Forelimb muscle (tissue), 1 donor: Measurements from ENCODE around the gene MAN2A2. TPM values are rescaled to one million over a fixed set of nuclear protein-coding genes. Genes with fewer than 3 reads are reported as not detected.

Source experiments
- DNase-seq: peaks from one replicate; pipeline ENCODE4 v3.0.0-alpha.2; 2013; ENCODE audit warnings: low read depth
- polyA plus RNA-seq: library from polyadenylated mRNA; unstranded; fragments of 120-200 nt; gene quantifications from one replicate; pipeline ENCODE4 v1.2.1, GENCODE V29; 2013; ENCODE audit not compliant: insufficient read length

The MAN2A2 gene
- polyA plus RNA-seq, 1 donor, result 34.7 TPM

DNA sequence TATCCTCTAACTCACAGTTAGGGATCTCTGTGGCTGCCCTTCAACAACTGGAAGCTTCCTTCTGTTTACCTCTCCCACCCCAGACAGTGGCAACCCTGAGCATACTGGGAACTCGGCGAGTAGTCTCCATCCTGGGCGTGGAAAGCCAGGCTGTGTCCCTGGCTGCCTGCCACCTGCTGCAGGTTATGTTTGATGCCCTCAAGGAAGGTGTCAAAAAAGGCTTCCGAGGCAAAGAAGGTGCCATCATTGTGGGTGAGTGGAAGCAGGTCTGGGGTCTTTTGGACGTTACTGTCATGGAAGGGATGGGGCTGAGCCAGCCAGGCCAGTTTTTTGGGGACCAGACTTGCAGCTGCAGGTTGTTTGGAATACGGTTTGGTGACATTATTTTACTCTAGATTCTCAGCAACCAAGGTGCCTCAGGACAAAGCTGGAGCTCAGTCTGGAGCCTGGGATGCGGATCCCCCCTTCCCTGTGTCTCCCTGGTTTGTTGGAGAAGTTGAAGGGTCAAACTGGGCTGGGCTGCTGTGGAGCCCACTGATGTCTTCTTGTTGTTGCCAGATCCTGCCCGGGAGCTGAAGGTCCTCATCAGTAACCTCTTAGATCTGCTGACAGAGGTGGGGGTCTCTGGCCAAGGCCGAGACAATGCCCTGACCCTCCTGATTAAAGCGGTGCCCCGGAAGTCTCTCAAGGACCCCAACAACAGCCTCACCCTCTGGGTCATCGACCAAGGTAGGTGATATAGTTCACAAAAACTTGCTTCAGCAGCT, 39.4 kb downstream of the MAN2A2 start:
- DNase-seq, result no peak

DNA sequence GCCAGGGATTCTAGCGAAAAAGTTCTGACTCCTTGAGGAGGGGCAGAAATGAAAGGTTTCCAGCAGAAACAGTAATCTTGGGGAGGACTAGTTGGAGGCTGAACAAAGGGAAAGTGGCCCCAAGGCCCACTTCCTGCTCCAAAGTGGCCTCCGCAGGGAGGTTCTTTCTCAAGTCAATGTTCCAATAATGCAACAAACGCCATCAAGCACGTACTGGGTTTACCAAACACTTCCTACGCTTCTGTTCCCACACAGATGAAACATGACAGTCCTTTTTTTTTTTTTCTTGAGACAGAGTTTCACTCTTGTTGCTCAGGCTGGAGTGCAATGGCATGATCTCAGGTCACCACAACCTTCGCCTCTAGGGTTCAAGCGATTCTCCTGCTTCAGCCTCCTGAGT, 42.0 kb downstream of the MAN2A2 start:
- no peak for DNase-seq

DNA sequence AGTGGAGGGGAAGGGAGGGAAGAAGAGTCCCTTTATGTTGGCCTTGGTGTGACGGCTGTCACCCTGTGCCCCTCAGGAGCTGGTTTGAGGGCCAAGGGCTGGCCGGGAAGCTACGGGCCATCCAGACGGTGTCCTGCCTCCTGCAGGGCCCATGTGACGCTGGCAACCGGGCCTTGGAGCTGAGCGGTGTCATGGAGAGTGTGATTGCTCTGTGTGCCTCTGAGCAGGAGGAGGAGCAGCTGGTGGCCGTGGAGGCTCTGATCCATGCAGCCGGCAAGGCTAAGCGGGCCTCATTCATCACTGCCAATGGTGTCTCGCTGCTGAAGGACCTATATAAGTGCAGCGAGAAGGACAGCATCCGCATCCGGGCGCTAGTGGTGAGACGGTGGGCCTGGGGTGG, 43.4 kb downstream of the MAN2A2 start:
- DNase-seq, result no peak

DNA sequence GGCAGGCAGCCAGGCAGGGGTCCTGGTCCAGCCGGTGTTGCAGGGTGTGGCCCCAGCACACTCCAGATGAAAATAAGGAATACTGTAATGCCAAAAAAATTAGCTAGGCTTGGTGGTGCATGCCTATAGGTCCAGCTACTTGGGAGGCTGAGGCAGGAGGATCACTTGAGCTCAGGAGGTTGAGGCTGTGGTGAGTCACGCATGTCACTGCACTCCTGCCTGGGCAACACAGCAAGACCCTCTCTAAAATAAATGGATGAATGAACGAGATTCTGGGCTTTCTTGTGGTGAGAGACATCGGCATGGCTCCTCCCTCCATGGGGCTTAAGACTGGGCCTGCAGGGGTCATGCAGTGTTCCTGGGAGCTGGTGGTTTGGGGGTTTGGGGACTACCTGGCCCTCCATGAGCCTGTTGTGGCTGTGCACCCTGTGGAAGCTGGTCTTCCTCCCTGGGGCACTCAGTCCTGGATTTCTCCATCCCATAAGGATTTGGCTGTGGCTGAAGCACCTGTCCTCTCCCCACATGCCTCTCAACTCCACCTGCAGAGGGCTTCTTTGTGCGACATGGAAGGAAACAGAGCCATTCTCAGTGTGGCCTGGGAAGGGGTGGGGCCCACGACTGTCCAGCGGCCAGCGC, 44.0 kb downstream of the MAN2A2 start:
- no peak for DNase-seq

GRCh38 chr15:90947577-90948357, 44.7 kb downstream of the MAN2A2 start:
- no peak for DNase-seq

- no peak for DNase-seq
These were observed 45.4 kb downstream of the MAN2A2 start for GRCh38 chr15:90948506-90948905.

DNA sequence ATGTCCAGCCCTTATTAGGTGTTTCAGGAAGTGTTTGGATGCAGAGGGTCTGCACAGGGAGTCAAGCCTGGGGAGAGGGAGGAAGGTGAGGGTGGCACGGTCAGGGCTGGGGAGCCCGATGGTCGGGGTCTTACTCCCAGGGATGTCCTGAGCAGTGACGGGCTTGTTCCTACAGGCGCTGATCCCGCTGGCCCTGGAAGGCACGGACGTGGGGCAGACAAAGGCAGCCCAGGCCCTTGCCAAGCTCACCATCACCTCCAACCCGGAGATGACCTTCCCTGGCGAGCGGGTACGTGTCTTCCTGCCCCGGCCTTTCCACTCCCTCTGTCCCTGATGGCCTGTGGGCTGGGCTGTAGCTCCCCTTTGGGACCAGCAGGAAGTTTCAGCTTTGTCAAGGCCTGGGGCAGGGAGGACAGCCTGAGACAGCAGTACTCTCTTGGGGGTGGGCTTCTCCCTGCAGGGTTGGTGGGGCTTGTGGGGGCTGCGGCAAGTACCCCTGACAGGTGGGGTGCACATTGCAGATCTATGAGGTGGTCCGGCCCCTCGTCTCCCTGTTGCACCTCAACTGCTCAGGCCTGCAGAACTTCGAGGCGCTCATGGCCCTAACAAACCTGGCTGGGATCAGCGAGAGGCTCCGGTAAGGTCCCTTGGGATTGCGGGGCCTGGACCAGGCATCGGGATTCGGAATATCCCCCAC, 47.0 kb downstream of the MAN2A2 start:
- DNase-seq, result no peak

DNA sequence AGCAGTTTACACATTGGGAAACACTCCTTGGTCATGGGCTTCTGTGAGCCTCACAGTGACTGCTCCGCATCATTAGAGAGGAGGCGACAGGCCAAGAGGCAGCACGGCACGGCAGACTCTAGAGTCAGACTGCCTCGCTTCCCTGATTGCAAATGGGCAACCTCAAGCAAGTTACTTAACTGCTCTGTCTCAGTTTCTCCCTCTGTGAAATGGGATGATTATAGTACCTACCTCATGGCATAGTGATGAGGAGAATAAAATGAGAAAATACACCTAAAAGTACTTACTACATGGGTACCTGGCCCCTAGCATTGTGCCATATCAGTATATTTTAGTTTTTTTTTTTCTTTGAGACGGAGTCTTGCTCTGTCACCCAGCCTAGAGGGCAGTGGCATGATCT, 47.6 kb downstream of the MAN2A2 start:
- no peak for DNase-seq

GRCh38 chr15:90952901-90953677, 50.0 kb downstream of the MAN2A2 start:
- no peak for DNase-seq

DNA sequence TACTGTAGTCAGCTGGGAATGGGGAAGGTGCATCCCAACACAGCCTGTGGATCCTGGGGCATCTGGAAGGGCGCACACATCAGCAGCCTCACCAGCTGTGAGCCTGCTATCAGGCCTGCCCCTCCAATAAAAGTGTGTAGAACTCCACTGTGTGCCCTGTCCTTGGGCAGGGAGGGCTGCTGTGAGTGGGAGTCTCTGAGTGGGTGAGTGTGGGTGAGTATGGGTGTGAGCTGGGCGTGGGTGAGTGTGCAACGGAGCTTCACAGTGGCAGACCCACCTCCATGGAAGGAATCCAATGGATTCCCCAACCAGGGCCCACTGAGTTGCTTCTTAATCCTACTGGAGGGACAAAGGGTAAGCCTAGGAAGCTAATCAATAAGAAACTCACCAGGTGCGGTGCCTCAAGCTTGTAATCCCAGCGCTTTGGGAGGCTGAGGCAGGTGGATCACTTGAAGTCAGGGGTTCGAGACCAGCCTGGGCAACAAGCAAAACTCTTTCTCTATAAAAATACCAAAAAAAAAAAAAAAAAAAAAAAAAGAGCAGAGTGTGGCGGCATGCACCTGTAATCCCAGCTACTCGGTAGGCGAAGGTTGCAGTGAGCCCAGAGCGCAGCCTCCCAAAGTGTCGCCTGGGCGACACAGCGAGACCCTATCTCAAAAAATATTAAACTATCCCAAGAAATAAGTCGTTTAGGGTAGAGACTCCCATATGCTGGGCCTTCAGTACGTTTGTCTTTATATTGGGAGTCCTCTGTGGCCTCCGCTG, 51.0 kb downstream of the MAN2A2 start:
- DNase-seq, result no peak

GRCh38 chr15:90954712-90955623, 51.9 kb downstream of the MAN2A2 start, which contains the start of gene RCCD1:
Gene RCCD1, plus strand, starts transcription at chr15:90954884. Its CDS starts 1,851 bp downstream, at chr15:90956735.
- peak; percentile 92 for DNase-seq

DNA sequence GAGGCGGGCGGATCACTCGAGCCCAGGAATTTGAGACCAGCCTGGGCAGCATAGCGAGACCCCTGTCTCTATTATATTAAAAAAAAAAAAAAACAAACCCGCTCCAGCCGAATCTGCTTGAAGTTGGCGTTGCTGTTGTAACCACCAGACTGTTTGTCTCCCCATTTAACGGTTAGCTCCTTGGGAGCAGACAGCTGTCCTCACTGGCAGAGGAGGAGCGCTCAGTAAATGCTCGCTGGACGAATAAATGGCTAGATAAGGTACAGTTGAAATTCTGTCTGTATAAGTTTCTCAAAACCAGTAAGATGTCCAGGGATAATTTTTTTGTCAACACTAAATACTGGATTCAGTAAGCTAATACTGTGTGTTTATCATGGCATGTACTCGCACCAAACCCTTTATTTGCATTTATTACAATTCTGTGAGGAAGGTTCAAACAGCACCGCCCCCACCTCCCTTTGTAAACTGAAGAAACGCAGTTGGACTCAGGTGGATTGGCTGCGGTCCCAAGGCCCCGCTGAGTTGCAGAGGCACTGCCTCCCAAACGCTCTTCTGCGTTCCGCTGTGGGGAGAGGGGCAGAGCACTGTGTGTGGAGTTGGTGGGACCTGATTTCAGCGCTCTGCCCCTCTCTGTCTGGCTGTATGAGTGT, 52.6 kb downstream of the MAN2A2 start:
- DNase-seq, result no peak

DNA sequence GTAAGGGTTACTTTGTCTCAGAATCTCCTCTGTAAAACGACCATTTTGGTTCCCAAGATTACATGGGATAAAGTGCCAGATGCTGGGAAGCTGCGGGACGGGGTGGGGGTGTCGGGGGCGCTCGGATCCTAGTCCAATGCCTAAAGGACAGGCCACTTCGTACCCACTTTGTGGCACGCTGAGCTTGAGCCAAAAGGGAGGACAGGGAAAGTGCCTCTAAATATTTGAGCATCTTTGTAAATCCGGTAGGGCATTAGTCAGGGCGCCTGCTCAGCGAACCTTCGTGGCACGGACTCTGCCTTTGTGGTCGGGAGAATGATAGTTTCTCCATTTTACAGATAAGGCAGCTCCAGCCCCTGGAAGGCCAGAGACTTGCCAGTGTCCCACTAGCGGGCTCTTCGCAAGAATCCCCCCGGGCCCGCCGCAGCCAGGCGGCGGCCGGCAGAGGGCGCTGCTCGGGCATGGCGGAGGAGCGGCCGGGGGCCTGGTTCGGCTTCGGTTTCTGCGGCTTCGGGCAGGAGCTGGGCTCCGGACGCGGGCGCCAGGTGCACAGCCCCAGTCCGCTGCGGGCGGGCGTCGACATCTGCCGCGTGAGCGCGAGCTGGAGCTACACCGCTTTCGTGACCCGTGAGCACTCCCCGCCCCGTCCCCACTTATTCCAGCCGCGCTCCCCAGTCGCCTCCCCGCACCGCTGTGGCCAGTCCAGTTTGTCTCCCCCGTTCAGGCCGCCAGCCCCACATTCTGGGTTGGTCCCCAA, 53.4 kb downstream of the MAN2A2 start:
- no peak for DNase-seq

GRCh38 chr15:90957031-90957790, 54.1 kb downstream of the MAN2A2 start:
- DNase-seq, result no peak

DNA sequence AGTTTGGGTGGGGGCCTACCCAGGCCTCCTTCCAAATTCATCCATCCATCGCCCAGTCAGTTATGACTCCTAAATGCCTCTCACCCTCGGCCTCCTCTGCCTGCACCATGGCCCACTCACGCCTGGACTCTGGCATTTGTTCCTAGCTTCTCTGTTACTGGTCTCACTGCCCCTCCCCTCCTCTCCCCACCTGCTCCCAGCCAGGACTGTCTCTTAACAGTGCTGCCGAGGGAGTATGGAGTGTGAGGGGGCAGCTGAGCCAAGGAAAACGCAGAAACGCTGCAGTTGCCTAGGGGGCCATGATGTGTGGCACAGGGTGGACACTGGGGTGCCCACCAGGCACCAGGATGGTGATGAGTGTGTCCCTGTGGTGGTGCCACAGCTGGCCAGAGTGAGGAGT, 54.7 kb downstream of the MAN2A2 start:
- no peak for DNase-seq

- DNase-seq, result no peak
These were observed 56.0 kb downstream of the MAN2A2 start for GRCh38 chr15:90959028-90959595.

DNA sequence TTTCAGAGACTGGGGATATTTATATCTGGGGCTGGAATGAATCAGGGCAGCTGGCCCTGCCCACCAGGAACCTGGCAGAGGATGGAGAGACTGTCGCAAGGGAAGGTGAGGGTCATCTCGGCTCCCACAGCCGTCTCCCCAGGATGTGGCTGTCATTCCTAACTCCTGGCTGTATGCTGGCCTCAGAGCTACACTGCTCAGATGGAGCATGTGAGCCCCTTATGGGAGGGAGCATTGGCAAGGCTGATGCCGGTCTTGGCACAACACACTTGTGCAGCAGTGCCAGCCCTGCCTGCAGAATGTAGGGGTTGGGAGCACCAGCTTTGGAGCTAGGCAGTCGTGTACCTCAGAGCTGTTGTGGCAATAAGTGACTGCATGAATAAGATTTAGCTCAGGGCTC, 56.8 kb downstream of the MAN2A2 start:
- DNase-seq, result no peak
